NCI-H82 treated with DMSO at 0.1 percent for 48 hours (cell line): Measurements from ENCODE around the gene ZBTB7B.
A peak's percentile ranks its signal among the peaks of the same experiment; 100 is the strongest.

Source experiments
- DNase-seq: peaks from one replicate; lab custom pipeline; 2025; ENCODE audit not compliant: unreplicated experiment; lab: John Stamatoyannopoulos, UW

ZBTB7B gene

GRCh38 chr1:155015527-155016230, 13.1 kb downstream of the ZBTB7B start:
- DNase-seq, result no peak

GRCh38 chr1:155016231-155016831, 13.7 kb downstream of the ZBTB7B start:
- no peak for DNase-seq

- peak; percentile 85 for DNase-seq
Measured at GRCh38 chr1:155017041-155017945, 14.7 kb downstream of the ZBTB7B start.

GRCh38 chr1:155017946-155018316, 15.3 kb downstream of the ZBTB7B start:
- no peak for DNase-seq

- DNase-seq, result no peak
Measured at GRCh38 chr1:155018617-155019348, 16.2 kb downstream of the ZBTB7B start.

- no peak for DNase-seq
Measured at GRCh38 chr1:155019377-155020245, 17.0 kb downstream of the ZBTB7B start.

GRCh38 chr1:155022136-155022926, 19.7 kb downstream of the ZBTB7B start:
- DNase-seq, result no peak

GRCh38 chr1:155022927-155023236, 20.3 kb downstream of the ZBTB7B start:
- DNase-seq, result no peak

GRCh38 chr1:155023627-155024026, 21.0 kb downstream of the ZBTB7B start:
- DNase-seq, result no peak

- DNase-seq, result no peak
Measured at GRCh38 chr1:155024315-155024714, 21.7 kb downstream of the ZBTB7B start.

GRCh38 chr1:155026154-155026553, 23.6 kb downstream of the ZBTB7B start:
- no peak for DNase-seq

- no peak for DNase-seq
Measured at GRCh38 chr1:155026588-155026987, 24.0 kb downstream of the ZBTB7B start.

- DNase-seq, result no peak
Measured at GRCh38 chr1:155029513-155030242, 27.1 kb downstream of the ZBTB7B start.

GRCh38 chr1:155030243-155030795, 27.7 kb downstream of the ZBTB7B start:
- DNase-seq, result no peak

GRCh38 chr1:155030899-155031298, 28.3 kb downstream of the ZBTB7B start:
- no peak for DNase-seq

GRCh38 chr1:155032886-155033285, 30.3 kb downstream of the ZBTB7B start:
- DNase-seq, result no peak

GRCh38 chr1:155033524-155033923, 30.9 kb downstream of the ZBTB7B start, which contains the start of the genes DCST1 and DCST2:
Gene DCST1 (plus strand): TSS chr1:155033824. CDS start chr1:155034037, 213 bp downstream.
Gene DCST2 (minus strand): TSS chr1:155033781. CDS start chr1:155033701, 80 bp downstream.
- no peak for DNase-seq
